Activated effector memory CD4-positive, alpha-beta T cell treated with anti-CD3 and anti-CD28 coated beads, Interleukin-2, amount 50 U/mL, for 16 hours (primary cell): Measurements from ENCODE around the gene NAT8.
"Not testable (repeated sequence)": the region's sequence is repeated elsewhere in the genome, so short reads cannot be mapped to it uniquely, and the experiment has no call there.

ENCODE experiments used
- DNase-seq: peaks from one replicate; pipeline ENCODE4 v3.0.0-alpha.2; 2020

The NAT8 gene, protein sequence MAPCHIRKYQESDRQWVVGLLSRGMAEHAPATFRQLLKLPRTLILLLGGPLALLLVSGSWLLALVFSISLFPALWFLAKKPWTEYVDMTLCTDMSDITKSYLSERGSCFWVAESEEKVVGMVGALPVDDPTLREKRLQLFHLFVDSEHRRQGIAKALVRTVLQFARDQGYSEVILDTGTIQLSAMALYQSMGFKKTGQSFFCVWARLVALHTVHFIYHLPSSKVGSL

DNA sequence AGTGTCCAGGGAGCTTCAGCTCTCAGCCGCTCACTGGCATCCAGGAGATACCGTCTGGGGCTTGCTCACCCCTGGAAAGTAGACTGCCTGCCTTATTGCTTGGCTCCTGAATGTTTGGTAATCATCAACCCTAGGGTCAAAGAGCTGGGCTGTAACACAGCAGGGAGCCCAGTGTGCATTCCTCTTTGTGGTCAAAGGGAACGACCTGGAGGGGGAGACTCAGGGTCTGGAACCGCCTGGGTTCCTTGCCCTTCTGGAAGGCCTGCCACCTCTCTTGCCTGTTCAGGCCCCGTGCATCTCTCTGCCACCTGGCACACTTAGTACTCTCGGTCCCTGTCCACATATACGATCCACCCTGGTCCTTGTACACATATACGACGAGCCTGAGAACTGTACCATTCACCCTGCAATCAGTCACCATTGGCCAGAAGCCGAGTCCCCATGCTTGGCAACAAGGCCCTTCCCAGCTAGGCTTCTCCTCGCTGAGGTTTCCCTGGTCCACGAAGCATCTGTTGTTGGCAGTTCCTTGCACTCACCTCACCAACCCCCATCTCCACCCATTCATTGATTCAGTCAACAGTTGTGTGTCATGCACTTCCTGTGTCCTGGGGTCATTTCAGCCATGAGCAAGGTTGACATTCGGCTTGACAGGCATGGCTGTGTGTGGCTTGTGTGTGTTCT is at the start of gene NAT8:
TSS of gene NAT8 (minus strand) at position 85 of the 681 bp plus-strand sequence. CDS start 794 bp downstream, outside the sequence.
- no peak for DNase-seq

DNA sequence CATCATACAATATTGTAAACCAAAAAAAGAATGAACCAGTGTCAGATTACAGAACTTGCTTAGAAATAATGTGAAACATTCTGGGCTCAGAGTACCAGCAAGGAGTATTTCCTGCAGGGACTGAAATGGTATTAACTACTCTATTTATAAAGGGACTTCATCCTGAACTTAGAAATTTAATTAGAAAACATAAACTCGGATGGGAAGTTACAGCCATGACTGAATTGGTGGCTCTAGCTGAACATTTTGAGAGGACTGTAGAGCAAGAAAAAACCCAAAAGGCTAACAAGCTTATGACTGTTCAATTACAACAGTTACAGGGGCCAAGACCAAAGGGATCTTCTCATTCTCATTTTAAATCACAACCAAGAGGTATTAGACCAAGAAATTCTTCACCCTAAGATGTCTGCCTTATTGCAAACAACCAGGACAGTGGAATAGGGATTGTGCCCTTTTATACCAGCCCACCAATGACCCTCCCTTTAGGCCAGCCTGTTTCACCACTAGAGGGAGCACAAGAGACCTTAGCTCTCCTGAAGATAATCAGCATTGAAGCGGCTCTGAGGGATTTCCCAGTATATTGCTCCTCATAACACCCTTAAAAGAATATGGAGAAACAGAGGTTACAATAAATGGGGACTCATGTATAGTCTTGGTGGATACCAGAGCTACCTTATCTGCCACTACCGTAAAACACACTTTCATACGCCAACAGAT is 48.3 kb upstream of the NAT8 start:
- peak; percentile 66 for DNase-seq

DNA sequence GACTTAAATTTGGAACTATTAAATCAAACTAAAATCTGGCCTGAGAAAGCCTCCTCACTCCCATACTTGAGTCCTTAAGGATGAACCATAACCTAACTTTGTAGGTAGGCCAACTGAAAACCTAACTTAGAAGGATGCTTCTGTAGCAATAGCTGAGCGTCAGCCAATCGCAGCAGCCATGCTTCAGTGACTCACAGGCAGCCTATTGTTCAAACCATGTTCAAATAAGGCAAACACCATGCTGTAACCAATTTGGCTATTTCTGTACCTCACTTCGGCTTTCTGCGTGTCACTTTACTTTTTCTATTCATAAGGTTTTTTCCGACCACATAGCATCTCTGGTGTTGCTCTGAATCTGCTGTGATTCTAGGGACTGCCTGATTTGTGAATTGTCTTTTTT is 46.3 kb upstream of the NAT8 start:
- DNase-seq: not testable (repeated sequence)

DNA sequence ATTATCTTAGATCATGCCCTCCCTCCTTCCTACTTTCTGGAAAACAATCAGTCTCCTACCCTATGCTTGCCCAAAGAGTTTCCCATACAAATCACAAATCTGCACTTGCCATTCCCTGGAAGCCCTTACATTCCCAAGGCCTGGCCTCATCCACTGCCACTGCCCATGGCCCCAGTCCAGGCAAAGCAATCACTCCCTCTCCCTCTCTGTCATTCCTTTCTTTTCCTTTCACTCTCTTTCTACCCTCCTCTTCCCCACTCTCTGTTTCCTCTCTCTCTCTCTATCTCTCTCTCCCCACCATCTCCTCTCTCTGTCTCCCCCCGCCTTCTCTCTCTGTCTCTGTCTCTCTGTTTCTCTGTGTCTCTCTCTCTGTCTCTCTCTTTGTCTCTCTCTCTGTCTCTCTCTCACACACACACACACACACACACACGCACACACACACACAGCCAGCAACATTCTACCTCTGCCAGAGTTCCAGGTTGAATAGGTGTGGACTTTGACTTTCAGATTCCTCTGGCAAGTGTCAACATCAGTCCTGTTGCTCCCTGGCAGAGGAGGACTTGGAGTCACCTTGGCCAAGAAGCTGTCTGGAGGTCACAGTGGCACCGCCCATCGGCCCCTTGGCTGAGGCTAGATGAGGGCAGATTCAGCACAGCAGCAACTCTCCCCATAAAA is 43.7 kb upstream of the NAT8 start:
- no peak for DNase-seq

DNA sequence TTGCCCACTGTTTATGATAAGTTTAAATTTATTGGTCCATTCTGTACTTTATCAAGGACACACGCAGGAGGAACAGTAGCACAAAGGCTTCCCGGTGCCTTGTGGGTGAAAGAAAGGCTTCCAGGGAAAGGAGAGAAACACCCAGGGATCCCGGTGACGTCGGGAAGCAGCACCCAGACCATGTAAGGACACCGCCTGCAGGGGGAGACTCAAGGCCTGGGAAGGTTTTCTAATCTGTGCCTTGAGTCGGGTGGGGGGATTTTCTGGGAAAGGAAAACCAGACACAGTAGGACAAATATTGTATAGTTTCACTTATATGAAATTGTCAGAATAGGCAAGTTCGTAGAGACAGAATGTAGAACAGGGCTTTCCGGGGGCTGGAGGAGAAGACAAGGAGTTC is 42.7 kb upstream of the NAT8 start:
- DNase-seq: not testable (repeated sequence)

DNA sequence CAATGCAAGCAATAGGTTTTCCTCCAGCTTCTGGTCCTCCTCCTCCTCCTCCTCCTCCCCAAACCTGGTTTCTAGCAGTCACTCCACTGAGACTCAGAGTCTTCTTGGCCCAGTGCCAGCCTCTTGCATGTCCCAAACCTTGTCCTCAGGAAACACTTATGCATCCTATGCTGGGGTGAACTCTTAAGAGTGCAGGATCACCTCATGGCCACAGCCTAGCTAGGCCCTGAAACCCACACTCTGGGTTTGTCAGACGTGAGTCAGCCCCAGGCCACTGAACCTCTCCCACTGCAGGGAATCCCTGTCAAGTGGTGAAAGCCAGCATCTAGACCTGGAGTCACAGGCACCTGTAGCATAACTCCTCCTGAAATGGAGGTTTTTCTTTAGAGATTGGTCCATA is 42.1 kb upstream of the NAT8 start:
- DNase-seq: not testable (repeated sequence)

DNA sequence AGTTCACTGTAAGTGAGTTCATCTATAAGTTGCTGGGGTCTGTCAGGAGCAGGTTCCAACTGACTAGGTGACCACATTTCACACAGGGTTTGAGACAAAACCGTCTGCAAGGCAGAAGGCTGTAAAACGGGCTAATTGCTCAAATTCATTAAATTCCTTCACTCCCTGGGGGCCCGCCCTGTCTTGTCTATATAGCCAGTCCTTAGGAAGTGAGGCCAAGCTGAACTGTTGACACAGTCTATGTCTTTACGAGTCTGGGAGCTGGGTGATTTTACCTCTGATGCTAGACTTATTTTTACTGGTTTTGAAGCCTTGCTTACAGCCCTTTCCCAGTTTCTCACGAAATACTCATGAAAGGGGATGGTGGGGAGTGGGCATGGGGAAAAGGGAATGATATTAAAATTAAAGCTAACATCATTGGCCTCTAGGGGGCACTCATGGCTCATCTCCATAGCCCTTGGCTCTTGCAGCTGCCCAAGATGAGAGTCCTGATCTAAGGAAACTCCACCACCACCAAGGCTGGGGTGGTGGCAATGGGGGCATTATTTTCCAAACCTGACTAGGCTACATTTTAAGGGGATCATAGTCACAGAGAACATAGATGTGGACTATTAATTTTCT is 37.8 kb upstream of the NAT8 start:
- not testable (repeated sequence) for DNase-seq

DNA sequence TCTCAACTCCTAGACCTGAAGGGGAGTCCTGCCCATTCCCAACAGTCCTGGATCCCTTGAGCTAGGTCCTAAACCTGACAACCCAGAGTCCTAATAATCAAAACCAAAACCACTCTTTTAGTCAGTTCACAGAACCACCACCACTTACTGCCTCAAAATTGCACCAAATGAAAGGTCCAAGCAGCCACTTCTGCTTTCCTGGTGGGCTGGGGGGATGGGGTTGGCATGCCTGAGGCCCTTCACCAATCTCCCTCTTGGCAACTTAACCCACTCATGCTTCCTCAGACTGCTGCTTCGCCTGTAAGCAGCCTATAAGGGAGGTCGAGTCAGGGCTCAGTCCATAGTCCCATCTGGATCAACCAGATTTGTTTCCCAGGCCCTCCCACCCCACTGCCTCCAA is 37.0 kb upstream of the NAT8 start:
- not testable (repeated sequence) for DNase-seq

DNA sequence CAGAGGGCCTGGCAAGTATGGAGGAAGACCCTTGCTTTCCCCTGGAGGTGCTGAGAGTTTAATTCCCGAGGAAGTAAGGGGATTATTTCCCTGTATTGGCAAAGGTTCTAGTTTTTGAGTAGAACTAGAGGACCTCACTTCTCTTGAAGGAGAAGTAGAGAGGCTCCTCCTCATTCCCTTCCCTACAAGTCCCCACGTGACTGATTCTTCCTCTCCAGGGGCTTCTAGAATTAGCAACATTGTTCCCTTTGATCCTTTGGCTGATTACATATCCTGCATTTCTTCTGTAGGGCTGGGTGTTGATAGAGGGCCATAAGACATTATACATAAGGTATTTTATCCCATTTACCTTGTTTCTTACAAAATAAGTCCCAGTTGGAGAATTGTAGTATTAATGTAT is 35.8 kb upstream of the NAT8 start:
- DNase-seq: not testable (repeated sequence)

DNA sequence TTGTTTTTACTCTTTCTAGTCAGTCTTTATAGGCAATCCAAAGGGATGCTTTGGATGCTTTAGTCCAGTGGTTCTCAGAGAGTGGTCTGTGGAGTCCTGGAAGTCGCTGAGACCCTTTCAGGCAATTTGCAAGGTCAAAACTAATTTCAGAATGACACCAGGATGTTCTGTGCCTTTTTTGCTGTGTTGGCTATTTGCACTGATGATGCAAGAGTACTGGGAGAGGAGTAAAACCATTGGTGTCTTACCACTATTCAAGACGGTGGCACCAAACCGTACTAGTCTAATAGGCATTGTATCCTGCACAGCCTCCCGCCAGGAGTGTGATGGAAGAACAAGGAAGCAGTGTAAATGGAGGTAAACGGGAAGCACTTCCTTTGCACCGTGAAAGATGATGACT is 34.0 kb upstream of the NAT8 start:
- not testable (repeated sequence) for DNase-seq

DNA sequence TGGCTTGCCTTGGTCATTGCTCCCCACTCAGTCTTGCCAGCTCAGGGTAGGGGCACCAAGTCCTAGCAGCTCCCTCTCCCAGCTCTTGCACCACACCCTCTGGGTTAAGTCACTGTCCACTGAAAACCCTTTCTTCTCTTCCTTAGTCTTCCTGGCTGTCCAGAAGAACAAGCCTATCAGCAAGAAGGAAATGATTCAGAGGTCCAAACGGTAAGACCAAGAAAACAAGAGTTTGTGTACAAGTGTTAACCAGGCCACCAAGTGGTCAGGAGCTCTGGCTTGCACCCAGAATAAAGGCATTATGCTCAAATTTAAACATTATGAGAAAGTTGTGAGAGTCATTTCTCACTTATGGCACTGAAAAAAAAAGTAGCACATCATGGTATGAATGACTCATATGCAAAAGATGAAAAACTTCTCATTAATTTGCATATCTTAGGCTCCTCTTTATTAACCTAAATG is 32.5 kb upstream of the NAT8 start:
- not testable (repeated sequence) for DNase-seq

DNA sequence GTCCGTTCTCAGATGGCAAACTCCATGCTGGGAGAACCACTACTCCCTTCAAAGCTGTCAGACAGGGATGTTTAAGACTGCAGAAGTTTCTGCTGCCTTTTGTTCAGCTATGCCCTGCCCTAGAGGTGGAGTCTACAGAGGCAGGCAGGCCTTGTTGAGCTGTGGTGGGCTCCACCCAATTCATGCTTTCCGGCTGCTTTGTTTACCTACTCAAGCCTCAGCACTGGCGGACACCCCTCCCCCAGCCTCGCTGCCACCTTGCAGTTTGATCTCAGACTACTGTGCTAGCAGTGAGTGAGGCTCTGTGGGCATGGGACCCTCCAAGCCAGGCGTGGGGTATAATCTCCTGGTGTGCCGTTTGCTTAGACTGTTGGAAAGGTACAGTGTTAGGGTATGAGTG is 27.8 kb upstream of the NAT8 start:
- not testable (repeated sequence) for DNase-seq

DNA sequence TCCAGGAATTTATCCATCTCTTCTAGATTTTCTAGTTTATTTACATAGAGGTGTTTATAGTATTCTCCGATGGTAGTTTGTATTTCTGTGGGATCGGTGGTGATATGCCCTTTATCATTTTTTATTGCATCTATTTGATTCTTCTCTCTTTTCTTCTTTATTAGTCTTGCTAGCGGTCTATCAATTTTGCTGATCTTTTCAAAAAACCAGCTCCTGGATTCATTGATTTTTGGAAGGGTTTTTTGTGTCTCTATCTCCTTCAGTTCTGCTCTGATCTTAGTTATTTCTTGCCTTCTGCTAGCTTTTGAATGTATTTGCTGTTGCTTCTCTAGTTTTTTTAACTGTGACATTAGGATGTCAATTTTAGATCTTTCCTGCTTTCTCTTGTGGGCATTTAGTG is 25.0 kb upstream of the NAT8 start:
- DNase-seq: not testable (repeated sequence)

DNA sequence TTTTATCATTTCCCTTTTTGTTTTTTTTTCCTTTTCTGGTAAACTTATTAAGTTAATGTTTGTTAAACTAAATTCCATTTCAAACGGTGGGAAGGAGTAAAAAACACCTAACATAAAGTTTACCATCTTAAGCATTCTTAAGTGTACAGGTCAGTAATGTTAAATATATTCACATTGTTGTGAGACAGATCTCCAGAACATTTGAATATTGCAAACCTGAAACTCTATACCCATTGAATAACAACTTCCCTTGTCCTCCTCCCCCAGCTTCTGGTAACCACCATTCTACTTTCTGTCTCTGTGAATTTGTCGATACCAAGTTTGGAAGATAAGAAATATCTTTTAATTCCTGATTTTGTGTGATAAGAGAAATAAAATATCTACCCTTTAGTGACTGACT is 12.0 kb upstream of the NAT8 start:
- DNase-seq: no peak

DNA sequence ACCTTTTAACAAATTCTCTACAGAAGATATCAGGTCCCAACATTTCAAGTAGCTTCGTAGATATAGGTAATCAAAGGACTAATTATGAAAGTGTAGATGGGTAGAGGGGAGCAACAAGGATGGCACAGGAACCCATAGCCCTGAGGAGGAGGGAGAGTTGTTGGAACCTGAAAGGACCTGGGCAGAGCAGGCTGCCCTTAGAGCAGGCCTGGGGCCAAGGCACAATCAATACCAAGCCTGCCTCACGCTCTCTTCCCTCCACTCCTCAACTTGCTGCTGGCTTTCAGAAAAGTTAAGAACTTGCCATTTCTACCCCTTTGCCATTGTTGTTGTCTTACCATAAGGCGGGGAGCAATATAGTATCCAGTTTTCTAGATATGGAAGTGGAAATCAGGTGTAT is 10.1 kb upstream of the NAT8 start:
- no peak for DNase-seq

DNA sequence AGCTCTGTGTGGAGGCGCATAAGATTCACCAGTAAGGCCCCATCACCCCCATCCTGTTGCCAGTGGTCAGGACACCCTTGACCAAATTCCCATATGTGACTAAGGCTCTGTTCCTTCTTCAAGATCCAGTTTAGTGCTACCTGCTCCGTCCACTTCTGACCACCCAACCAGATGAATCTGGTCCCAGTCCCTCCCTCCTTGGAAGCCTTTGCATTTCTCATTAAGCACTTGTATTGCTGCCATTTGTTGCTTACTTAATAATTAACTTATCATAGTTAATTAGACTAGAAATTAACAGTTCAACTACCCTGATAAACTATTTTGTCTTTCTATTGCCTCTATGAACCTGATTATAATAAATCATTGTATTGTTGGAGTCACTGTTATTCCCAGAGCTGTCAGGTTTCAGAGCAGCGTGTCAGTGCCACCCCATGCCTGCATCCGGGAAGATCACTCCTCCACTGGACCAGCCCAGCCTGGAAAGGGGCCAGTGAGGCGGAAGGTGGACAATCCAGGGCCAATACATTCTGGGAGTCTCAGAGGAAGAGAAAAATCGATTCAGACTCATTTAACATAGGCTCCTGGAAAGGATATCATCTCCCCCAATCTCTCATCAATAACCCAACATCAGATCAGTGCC is 9.5 kb upstream of the NAT8 start:
- DNase-seq: no peak

DNA sequence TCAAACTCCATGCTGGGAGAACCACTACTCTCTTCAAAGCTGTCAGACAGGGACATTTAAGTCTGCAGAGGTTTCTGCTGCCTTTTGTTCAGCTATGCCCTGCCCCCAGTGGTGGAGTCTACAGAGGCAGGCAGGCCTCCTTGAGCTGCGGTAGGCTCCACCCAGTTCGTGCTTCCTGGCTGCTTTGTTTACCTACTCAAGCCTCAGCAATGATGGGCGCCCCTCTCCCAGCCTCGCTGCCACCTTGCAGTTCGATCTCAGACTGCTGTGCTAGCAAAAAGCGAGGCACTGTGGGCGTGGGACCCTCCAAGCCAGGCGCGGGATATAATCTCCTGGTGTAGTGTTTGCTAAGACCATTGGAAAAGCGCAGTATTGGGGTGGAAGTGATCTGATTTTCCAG is 5.5 kb upstream of the NAT8 start:
- not testable (repeated sequence) for DNase-seq

DNA sequence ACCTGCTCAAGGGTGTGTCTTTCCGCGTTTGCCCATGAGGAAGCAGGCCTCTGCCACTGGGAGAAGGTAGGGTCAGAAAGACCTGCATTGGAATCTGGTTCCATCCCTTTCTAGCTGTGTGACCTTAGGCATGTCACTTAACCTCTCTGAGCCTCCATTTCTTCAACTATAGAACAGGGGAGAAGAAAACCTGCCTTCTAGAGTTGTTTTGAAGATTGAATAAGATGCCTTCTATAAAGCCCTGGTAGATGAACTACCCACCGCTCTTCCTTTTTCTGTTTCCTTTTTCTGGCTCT is 507 bp downstream of the NAT8 start:
- no peak for DNase-seq

DNA sequence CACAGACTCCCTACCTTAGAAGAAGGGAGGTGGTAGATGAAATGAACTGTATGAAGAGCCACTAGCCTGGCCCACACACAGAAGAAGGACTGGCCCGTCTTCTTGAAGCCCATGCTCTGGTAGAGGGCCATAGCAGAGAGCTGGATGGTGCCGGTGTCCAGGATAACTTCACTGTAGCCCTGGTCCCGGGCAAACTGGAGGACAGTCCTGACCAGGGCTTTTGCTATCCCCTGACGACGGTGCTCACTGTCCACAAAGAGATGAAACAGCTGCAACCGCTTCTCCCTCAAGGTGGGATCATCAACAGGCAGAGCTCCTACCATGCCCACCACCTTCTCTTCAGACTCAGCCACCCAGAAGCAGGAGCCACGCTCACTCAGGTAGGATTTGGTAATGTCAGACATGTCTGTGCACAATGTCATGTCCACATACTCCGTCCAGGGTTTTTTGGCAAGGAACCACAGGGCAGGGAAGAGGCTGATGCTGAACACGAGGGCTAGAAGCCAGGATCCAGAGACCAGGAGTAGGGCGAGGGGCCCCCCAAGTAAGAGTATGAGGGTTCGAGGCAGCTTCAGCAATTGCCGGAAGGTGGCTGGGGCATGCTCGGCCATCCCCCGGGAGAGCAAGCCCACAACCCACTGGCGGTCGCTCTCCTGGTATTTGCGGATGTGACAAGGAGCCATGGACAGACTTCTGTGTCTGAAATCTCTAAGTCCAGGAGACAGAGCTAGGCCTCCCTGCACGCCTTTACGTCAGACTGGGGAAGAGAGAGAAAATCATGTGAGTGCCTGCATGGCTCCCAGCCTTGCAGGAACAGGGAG is 1.1 kb downstream of the NAT8 start:
- no peak for DNase-seq

DNA sequence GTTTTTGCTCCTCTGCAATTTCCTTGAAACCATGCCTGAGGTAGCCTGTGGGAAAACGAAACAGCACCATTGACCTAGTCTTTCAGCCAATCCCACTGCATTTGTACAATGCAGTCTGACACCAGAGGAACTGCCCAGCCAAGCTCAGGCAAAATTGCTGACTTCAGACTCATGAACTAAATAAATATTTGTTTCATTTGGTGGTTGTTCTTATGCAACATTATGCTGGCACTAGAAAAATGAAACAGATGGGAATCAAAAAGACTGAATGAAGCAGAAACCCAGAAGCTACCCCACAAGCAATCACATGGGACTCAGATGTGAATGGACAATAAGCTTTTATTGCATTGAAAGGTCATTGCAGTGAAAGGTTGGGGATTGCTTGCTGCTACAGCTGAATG is 1.7 kb downstream of the NAT8 start:
- no peak for DNase-seq

DNA sequence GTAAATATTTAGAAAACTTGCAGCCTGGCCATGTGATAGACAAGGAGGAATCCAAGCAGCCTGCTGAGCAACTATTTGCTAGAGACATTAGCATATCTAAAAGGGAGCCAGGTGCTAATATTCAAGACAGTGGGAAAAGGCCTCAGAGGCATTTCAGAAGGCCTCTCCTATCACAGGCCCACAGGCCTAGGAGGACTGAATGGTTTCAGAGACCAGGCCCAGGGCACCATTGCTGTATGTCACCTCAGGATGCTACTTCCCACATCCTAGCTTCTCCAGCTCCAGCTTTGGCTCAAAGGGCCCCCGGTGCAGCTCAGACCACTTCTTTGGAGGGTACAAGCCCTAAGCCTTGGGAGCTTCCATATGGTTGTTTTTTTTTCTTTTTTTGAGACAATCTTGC is 3.8 kb downstream of the NAT8 start:
- DNase-seq: no peak

DNA sequence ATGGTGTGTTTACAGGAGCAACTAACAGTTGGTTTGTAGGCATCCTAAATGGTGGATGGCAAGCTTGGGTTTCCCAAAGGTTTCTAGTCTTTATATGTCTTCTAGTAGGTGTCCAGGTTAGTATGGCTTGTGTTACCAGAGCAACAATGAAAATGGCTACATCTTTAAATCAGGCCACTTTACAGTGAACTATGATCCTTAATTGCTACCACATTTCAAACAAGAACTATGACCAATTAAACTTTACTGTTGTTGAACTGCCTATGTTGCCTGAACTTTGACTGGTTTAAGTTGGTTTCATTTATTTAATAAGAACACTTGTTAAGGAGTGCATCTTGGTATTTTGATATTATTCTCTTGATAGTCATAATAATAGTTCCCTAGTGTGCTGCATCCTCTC is 5.2 kb downstream of the NAT8 start:
- not testable (repeated sequence) for DNase-seq
